Lower lobe of right lung (tissue), 2 donors: Measurements from ENCODE around the gene PLA2G4A. TPM values are rescaled to one million over a fixed set of nuclear protein-coding genes. Genes with fewer than 3 reads are reported as not detected.

Experiments used
- ATAC-seq, 2 donors: fragments of 200-7000 bp; cut with Tn5 transposase; one replicate each; pipeline ENCODE4 v1.9.1; 2020 to 2022; ENCODE audit warnings: mild to moderate bottlenecking in 2 of 2, moderate library complexity in 2 of 2
- DNase-seq: peaks from one replicate; pipeline ENCODE4 v3.0.0-alpha.2; 2020
- H3K27ac ChIP-seq: fragments of 200-600 bp; one replicate; pipeline ENCODE4 v1.8.0; 2022
- H3K27me3 ChIP-seq: fragments of 200-600 bp; one replicate; pipeline ENCODE4 v1.8.0; 2022; ENCODE audit warnings: low read depth
- H3K36me3 ChIP-seq: fragments of 200-600 bp; one replicate; pipeline ENCODE4 v1.8.0; 2022; ENCODE audit warnings: mild to moderate bottlenecking
- H3K4me1 ChIP-seq: fragments of 200-600 bp; one replicate; pipeline ENCODE4 v1.8.0; 2022
- H3K4me3 ChIP-seq: fragments of 200-600 bp; one replicate; pipeline ENCODE4 v1.8.0; 2022; ENCODE audit warnings: mild to moderate bottlenecking
- H3K9me3 ChIP-seq: fragments of 200-600 bp; one replicate; pipeline ENCODE4 v1.8.0; 2022
- intact Hi-C: fragments of 100-400 bp; cut with DNase I; formaldehyde crosslinking; loops from one replicate; pipeline ENCODE4 v1.11.0; 2022
- total RNA-seq: library from RNA; stranded (reverse); fragmentation: NEBNext Ultra II Directional; extraction: Animal tissue kit (Norgen Biotek cat#: 25700); gene quantifications from one replicate; pipeline ENCODE4 v1.2.1, GENCODE V29; 2021
- TF ChIP-seq, protein P1 (sequence below): fragments of 200-600 bp; IDR thresholded peaks from one replicate; pipeline ENCODE4 v1.8.0; 2022; ENCODE audit warnings: antibody characterized with exemption, mild to moderate bottlenecking
- donor health status: DM: no; HTN: yes; CAD: no; lungs with severe emphysema.

Gene PLA2G4A
- total RNA-seq, 1 donor from 2014 or later = 10.1 TPM

DNA sequence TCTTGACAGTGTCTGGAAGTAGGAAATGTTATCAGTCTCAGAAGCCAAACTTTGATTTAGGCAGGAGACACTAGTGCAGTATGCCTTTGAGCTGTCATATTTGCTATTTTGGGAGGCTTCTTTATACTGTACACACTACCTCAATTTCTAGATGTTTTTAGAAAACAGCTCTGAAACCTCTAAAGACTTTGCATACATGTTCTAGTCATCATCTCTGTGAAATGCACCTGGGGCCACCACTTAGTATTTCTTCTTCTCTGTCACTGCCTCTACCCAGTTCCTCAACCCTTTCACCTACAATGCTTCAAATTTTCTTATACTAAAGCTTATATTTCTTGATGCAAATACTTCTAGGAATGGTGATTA lies 29.1 kb upstream of the PLA2G4A start:
- H3K4me3 ChIP-seq = no peak overlapping the region
- no peak overlapping the region for H3K27ac ChIP-seq
- TF ChIP-seq, protein P1, sequence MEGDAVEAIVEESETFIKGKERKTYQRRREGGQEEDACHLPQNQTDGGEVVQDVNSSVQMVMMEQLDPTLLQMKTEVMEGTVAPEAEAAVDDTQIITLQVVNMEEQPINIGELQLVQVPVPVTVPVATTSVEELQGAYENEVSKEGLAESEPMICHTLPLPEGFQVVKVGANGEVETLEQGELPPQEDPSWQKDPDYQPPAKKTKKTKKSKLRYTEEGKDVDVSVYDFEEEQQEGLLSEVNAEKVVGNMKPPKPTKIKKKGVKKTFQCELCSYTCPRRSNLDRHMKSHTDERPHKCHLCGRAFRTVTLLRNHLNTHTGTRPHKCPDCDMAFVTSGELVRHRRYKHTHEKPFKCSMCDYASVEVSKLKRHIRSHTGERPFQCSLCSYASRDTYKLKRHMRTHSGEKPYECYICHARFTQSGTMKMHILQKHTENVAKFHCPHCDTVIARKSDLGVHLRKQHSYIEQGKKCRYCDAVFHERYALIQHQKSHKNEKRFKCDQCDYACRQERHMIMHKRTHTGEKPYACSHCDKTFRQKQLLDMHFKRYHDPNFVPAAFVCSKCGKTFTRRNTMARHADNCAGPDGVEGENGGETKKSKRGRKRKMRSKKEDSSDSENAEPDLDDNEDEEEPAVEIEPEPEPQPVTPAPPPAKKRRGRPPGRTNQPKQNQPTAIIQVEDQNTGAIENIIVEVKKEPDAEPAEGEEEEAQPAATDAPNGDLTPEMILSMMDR = no peak
- H3K4me1 ChIP-seq = no peaks in the 10 kb centered on the region
- no peaks in the 10 kb centered on the region for H3K9me3 ChIP-seq
- no peaks in the 10 kb centered on the region for H3K27me3 ChIP-seq
- ATAC-seq = no peak
- intact Hi-C loops = no loop called here
- H3K36me3 ChIP-seq = no peaks in the 10 kb centered on the region
- no peak for DNase-seq

DNA sequence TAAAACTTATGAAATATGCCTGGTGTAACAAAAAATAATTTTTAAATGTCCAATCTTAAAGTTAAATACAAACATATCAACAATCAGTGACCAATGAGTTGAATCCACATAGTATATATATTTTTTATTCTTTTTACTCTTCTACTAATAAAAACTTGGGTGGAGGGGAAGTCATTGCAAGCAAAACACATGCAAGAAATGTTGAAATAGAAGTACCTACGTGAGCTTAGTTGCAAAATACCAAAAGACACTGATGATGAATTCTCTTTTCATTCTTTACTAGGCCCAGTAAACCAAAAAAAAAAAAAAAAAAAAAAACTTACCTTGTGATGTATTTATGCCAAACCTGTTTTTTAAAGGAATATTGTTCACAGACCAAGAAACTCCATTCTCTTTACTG lies 26.4 kb upstream of the PLA2G4A start:
- no peak for DNase-seq
- H3K36me3 ChIP-seq = no peaks in the 10 kb centered on the region
- H3K4me3 ChIP-seq = no peak overlapping the region
- no peaks in the 10 kb centered on the region for H3K9me3 ChIP-seq
- no peaks in the 10 kb centered on the region for H3K4me1 ChIP-seq
- TF ChIP-seq, protein P1 = no peak
- ATAC-seq = no peak
- intact Hi-C loops = no loop called here
- H3K27ac ChIP-seq = no peak overlapping the region
- H3K27me3 ChIP-seq = no peaks in the 10 kb centered on the region

DNA sequence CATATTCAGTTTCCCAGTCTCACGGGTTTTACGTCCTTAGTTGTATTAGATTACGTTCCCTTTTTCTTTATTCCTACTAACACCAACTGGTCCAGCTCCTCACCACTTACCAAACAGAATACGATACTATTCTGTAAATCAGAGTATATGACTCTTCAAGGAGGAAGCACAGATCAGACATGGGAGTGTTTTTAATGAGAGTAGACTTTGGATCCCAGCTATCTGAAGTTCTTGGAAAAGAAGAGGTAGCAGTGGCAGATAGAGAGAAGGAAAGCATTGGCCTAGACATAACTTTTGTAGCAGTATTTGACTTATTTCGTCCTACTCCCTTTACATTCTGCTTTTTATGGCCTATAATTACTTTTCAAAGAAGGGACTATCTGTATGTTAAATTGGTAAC lies 24.1 kb upstream of the PLA2G4A start:
- no peak for DNase-seq
- Histone ChIP-seq H3K27me3 (no peaks in the 10 kb centered on the region), H3K4me1 (no peaks in the 10 kb centered on the region), H3K9me3 (no peaks in the 10 kb centered on the region), H3K27ac (no peak overlapping the region), H3K4me3 (no peak overlapping the region), H3K36me3 (no peaks in the 10 kb centered on the region)
- TF ChIP-seq, protein P1 = no peak
- intact Hi-C loops = no loop called here
- no peak for ATAC-seq

- Histone ChIP-seq H3K36me3 (no peaks in the 10 kb centered on the region), H3K9me3 (no peaks in the 10 kb centered on the region), H3K27ac (no peak overlapping the region), H3K4me1 (no peaks in the 10 kb centered on the region), H3K27me3 (no peaks in the 10 kb centered on the region), H3K4me3 (no peak overlapping the region)
- ATAC-seq (no peak), DNase-seq (no peak)
- TF ChIP-seq, protein P1 = peak; percentile 33
- intact Hi-C loops = no loop called here
Measured at GRCh38 chr1:186806477-186806876, 22.3 kb upstream of the PLA2G4A start.

- Histone ChIP-seq H3K36me3 (no peaks in the 10 kb centered on the region), H3K4me3 (no peak overlapping the region), H3K9me3 (no peaks in the 10 kb centered on the region), H3K27ac (no peak overlapping the region), H3K4me1 (no peaks in the 10 kb centered on the region), H3K27me3 (no peaks in the 10 kb centered on the region)
- TF ChIP-seq, protein P1 = no peak
- intact Hi-C loops = no loop called here
- ATAC-seq (no peak), DNase-seq (no peak)
Measured at GRCh38 chr1:186807163-186807562, 21.6 kb upstream of the PLA2G4A start.

DNA sequence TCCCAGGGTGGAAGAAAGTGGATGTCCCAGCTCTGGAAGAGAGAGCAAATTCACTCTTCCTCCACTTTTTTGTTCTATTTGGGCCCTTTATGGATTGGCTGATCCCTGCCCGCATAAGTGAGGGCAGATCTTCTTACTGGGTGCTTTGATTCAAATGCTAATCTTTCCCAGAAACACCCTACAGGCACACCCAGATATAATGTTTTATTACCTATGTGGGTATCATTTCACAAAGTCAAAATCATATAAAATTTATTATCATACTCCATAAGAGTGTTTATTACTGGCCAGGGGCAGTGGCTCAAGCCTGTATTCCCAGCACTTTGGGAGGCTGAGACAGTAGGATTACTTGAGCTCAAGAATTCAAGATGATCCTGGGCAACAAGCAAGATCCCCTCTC lies 16.9 kb upstream of the PLA2G4A start:
- Histone ChIP-seq H3K4me3 (no peak overlapping the region), H3K27me3 (no peaks in the 10 kb centered on the region), H3K27ac (no peak overlapping the region), H3K4me1 (no peaks in the 10 kb centered on the region), H3K9me3 (no peaks in the 10 kb centered on the region), H3K36me3 (no peaks in the 10 kb centered on the region)
- TF ChIP-seq, protein P1 = no peak
- DNase-seq (no peak), ATAC-seq (no peak)
- intact Hi-C loops = no loop called here
